ENCODE data around the gene KRTAP3-1.
"Not testable (repeated sequence)": the region's sequence is repeated elsewhere in the genome, so short reads cannot be mapped to it uniquely, and the experiment has no call there.

The KRTAP3-1 gene

GRCh38 chr17:41013606-41014005, 4.7 kb upstream of the KRTAP3-1 start:
- no peak for DNase-seq

GRCh38 chr17:41013181-41013580, 4.3 kb upstream of the KRTAP3-1 start:
- DNase-seq = no peak

- DNase-seq = no peak
Measured at GRCh38 chr17:41012326-41013120, 3.6 kb upstream of the KRTAP3-1 start.

GRCh38 chr17:41010441-41010840, 1.5 kb upstream of the KRTAP3-1 start:
- no peak for DNase-seq

DNA sequence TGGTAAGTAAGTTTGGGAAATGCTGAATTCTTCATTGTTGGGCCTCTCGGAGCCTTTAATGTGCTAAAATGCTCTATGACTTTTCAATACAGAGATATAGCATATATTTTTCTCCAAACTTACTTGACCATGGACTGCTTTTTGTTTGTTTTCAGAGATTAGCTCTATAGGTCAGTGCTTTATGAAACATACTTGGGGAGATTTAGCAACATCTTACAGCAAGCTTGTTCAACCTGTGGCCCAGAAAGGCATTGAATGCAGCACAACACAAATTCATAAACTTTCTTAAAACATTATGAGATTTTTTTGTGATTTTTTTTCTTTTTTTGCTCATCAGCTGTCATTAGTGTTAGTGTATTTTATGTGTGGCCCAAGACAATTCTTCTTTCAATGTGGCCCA, 1.0 kb upstream of the KRTAP3-1 start:
- no peak for DNase-seq

GRCh38 chr17:41009301-41009760, 403 bp upstream of the KRTAP3-1 start:
- no peak for DNase-seq

DNA sequence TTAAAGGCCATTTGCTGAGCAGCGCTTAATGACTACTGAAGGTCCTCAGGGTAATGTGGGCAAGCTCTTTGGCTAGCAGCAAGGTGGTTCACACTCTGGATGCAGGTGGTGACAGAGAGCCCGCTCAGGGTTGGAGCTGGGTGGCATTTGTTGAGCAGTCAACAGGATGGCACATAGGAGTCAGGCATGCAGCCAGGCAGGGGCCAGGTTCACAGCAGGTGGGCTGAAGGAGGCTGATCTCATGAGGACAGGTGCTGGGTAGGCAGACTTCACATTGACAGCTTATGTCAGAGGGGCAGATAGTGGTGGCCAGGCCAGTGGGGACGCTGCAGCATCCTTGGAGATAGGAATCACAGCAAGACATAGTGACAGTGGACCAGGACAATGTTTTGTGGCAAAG, 4.5 kb downstream of the KRTAP3-1 start:
- no peak for DNase-seq

DNA sequence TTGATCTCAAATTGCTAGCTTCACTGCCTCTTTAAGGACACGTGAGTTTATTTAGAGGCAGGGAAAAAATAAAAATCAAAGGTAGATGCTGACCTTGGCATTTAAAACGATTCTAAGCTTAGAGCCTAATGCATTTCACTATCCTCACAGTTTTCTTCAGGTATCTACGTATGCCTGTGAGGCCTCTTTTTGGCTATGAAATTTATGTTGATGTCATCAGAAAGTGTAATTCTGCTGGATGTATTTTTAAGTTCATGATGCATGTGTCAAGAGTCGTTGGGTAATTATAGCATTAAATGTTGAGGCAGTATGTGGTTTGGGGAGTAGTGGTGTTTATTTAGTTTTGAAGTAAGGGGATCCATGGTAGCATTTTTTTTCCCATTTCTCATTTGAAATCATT, 5.0 kb downstream of the KRTAP3-1 start:
- no peak for DNase-seq

DNA sequence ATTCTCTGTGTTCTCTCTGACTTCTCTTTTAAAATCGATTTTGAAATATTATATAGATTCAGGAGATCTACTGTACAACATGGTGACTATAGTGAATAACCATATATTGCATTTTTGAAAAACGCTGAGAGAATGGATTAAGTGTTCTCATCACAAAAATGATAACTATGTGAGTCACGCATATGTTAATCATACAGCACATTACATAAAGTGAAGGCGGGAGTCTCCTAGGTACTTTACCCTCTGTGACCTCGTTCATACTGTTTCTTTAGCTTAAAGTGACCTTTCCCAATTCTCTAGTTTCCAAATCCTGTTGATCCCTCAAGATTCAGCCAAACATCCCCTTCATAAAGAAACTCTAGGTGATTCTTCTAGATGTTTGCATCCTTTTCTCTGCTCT, 6.1 kb downstream of the KRTAP3-1 start:
- no peak for DNase-seq

DNA sequence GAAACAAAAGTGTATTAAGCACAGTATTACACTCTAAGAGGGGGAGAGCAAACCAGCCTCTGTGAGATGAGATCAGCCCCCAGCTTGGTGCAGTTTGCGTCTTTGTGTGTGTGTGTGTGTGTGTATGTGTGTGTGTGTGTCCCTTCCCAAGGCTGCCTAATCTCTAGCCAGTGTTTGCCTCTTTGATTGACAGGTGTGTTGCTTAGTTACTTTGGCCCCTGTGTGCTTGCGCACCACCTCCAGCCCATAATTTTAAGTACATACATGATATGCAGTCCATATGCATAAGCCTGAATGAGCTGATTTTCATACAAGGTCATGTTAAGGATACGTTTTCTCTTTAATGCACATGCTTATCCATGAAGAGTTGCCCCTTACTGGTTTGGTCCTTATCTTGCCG, 7.1 kb downstream of the KRTAP3-1 start:
- DNase-seq = no peak

GRCh38 chr17:40999563-40999962, 9.4 kb downstream of the KRTAP3-1 start, which contains the start of gene KRTAP3-2:
Gene KRTAP3-2 (minus strand): TSS chr17:40999906. CDS start chr17:40999853, 53 bp downstream.
- not testable (repeated sequence) for DNase-seq

DNA sequence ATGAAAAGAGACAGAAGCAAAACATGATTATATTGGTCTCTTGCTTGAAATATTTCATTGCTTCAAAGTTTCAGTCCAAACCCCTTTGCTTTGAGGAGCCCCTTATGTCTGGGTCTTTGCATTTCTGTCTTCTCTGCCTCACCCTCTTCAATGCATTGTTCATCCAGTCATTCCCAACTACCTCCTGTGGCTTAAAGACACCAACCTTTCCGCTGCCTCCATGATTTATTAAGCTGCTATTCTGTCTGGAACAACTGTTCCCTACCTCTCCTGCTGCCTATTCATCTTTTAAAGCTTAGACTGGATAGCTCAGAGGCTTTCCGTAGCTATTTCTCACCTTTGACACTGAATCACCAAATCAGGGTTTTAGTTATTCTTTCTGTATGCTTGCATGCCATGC, 11.6 kb downstream of the KRTAP3-1 start:
- DNase-seq = no peak

DNA sequence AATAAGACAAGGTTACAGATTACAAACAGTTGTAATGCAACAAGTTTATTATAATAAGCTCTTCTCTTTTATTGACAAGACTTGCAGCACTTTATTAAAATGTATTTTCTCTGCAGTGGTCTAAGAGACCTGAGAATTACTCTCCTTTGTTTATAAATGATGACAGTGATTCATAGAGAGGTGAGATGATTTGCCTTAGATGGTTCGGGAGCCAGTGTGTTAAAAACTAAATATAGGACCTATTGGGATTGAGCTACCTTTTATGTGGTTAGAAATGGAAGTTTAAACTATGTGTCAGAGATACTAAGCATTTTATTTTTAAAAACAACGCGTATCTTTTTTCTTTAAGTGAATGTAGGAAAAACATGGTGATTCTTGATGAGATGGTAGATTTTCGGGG, 12.1 kb downstream of the KRTAP3-1 start:
- DNase-seq = no peak

GRCh38 chr17:40995116-40995515, 13.8 kb downstream of the KRTAP3-1 start:
- no peak for DNase-seq

GRCh38 chr17:40993839-40994238, 15.1 kb downstream of the KRTAP3-1 start, which contains the start of gene KRTAP3-3:
Gene KRTAP3-3 (minus strand): TSS chr17:40994164. CDS start chr17:40994097, 67 bp downstream.
- no peak for DNase-seq

DNA sequence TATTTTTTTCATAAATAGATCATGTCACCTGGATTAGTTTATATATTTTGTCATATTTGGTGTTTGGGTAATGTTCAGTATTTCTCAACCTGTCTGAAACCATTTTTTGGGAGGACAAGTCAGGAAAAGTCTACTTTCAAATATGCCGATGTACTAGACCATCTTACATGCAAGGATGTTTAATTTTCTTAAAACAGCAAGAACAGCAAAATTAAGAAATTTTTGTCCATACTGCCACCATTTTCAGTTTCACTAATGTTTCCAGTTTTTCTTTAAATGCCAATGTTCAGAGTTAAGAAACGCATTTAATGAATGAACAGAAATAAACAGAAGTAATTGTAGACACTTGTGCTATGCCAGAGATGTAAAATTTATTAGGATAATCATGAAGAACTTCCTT, 15.8 kb downstream of the KRTAP3-1 start:
- DNase-seq = no peak

DNA sequence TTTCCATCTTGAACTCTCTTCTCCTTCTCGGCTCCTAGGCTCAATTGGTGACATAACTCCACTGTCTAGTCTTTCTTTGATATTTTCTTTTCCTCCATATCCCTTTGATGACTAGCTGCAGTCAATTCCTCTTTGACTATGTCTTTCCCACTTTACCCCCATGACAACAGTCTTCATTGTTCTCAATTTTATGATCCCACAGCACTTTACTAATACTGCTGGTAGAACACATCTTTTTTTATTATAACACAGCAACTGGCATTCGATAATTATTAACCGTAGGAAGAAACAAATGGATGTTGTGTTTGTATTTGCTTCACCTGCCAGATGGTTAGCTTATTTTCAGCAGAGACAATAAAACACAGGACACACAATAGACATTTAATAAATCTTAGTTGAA, 16.3 kb downstream of the KRTAP3-1 start:
- DNase-seq = no peak

- no peak for DNase-seq
Measured at GRCh38 chr17:40986920-40987319, 22.0 kb downstream of the KRTAP3-1 start.

- DNase-seq = no peak
Measured at GRCh38 chr17:40984226-40984625, 24.7 kb downstream of the KRTAP3-1 start, which contains the start of gene KRT40. Gene KRT40 (minus strand): TSS chr17:40984326. CDS start chr17:40984273, 53 bp downstream.

- DNase-seq = no peak
Measured at GRCh38 chr17:40981115-40981514, 27.8 kb downstream of the KRTAP3-1 start.

DNA sequence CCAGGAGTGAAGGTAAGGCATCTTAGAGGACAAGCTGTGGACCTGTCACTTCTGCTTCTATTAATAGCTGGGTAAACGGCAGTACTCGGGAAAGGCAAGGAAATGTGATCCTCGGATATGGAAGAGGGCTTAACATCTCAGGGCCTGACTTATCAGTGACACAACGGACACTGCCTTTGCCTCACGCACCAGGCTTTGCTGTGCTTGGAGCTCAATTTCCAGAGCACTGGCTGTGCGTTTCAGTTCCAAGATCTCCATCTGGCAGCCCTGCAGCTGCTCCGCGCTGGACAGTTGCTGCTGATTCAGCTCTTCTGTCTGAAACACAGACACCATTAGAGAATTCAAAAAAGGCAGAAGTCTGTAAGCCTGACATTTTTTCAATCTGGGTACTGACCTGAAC, 28.3 kb downstream of the KRTAP3-1 start:
- DNase-seq = no peak

DNA sequence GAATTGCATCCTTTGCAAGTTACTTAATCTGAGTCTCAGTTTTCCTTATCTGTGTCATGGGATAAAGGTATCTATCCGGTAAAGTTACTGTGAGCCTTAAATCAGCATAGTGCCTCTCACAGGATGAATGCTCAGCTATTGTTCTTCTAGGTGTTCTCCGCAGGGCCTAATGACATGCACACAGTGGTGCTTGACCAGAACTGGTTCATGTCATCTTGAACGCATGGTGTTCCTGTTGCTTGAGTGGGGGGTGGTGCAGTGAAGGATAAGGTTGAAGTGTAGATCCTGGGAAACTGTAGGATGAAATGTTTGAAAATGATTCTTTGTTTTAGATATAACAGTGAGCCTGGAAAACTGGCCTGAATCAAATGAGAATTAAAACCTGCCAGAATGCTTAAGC, 28.8 kb downstream of the KRTAP3-1 start:
- no peak for DNase-seq

GRCh38 chr17:40978575-40979151, 30.3 kb downstream of the KRTAP3-1 start:
- DNase-seq = no peak

GRCh38 chr17:40975516-40975915, 33.4 kb downstream of the KRTAP3-1 start:
- DNase-seq = no peak

Measured in Kasumi-1 (cell line).